Caco-2 (cell line): ENCODE results near the gene DDI2. TPM values are rescaled to one million over a fixed set of nuclear protein-coding genes. Genes with fewer than 3 reads are reported as not detected.
"Not testable (repeated sequence)": the region's sequence is repeated elsewhere in the genome, so short reads cannot be mapped to it uniquely, and the experiment has no call there.

Source experiments
- BruUV-seq: library from RNA; stranded (reverse); fragments of 400-500 nt; replicated peaks from 2 replicates; lab custom pipeline; 2021; lab: Mats Ljungman, UMichigan
- CTCF ChIA-PET: fragments of 300-600 bp; sonication (Branson Sonifier 250); formaldehyde crosslinking; loops from one replicate; lab custom pipeline; 2022; ENCODE audit warnings: antibody characterized with exemption; lab: Charles Lee
- POLR2A ChIA-PET: fragments of 300-600 bp; sonication (Branson Sonifier 250); formaldehyde crosslinking; loops from one replicate; lab custom pipeline; 2022; ENCODE audit warnings: antibody characterized with exemption; lab: Charles Lee
- DNase-seq, 2 experiments: peaks; one replicate each; pipeline versions ENCODE4 v3.0.0 to v3.0.0-alpha.2; 2020 to 2022
- H3K27me3 ChIP-seq: replicated peaks from 2 replicates; pipeline ENCODE4 v1.6.0; 2011; ENCODE audit warnings: low read length; ENCODE audit not compliant: control insufficient read depth, insufficient read depth
- H3K36me3 ChIP-seq: 2 replicates; pipeline ENCODE4 v1.5.1; 2011; ENCODE audit warnings: low read length; ENCODE audit not compliant: control insufficient read depth, insufficient read depth
- H3K4me1 ChIP-seq: fragments of 250-450 bp; sonication (Bioruptor Pico); 2 replicates; pipeline ENCODE4 v1.5.1; 2020; ENCODE audit warnings: mild to moderate bottlenecking
- H3K4me3 ChIP-seq: 2 replicates; pipeline ENCODE4 v1.5.1; 2011; ENCODE audit warnings: low read depth, mild to moderate bottlenecking, control low read depth, low read length
- H3K9me3 ChIP-seq: fragments of 250-450 bp; sonication (Bioruptor Pico); 2 replicates; pipeline ENCODE4 v1.5.1; 2020; ENCODE audit warnings: mild to moderate bottlenecking, moderate library complexity
- H3K27ac Mint-ChIP-seq: one replicate; pipeline ENCODE4 v1.8.0; 2022; ENCODE audit warnings: mixed read lengths; ENCODE audit not compliant: unreplicated experiment
- H3K27me3 Mint-ChIP-seq: one replicate; pipeline ENCODE4 v1.8.0; 2022; ENCODE audit warnings: mixed read lengths; ENCODE audit not compliant: insufficient read depth, unreplicated experiment
- H3K36me3 Mint-ChIP-seq: one replicate; pipeline ENCODE4 v1.8.0; 2022; ENCODE audit warnings: mild to moderate bottlenecking, mixed read lengths; ENCODE audit not compliant: insufficient read depth, unreplicated experiment
- H3K4me1 Mint-ChIP-seq: one replicate; pipeline ENCODE4 v1.8.0; 2022; ENCODE audit warnings: low read depth, mixed read lengths; ENCODE audit not compliant: unreplicated experiment
- H3K4me3 Mint-ChIP-seq: one replicate; pipeline ENCODE4 v1.8.0; 2022; ENCODE audit warnings: mild to moderate bottlenecking, moderate library complexity, mixed read lengths; ENCODE audit not compliant: unreplicated experiment
- H3K9me3 Mint-ChIP-seq: one replicate; pipeline ENCODE4 v1.8.0; 2022; ENCODE audit warnings: mixed read lengths; ENCODE audit not compliant: unreplicated experiment
- CTCF ChIP-seq, 2 experiments: fragments of 200-600 bp in 1 of 2; IDR thresholded peaks; 1 replicate in 1 of 2; 2 replicates in 1 of 2; pipeline versions ENCODE4 v1.5.1 to v1.8.0; 2011 to 2022; ENCODE audit warnings: antibody characterized with exemption in 1 of 2, control low read depth in 1 of 2, inconsistent platforms in 1 of 2, low read depth in 1 of 2, low read length in 1 of 2, mild to moderate bottlenecking in 1 of 2, moderate library complexity in 1 of 2; ENCODE audit not compliant: insufficient read depth in 1 of 2, severe bottlenecking in 1 of 2, unreplicated experiment in 1 of 2
- intact Hi-C: fragments of 100-400 bp; cut with micrococcal nuclease; formaldehyde crosslinking; loops from one replicate; pipeline ENCODE4 v1.10.0; 2022; ENCODE audit not compliant: unreplicated experiment
- total RNA-seq: library from RNA; stranded (reverse); gene quantifications from 2 replicates; pipeline ENCODE4 v1.2.3, GENCODE V29; 2022

Gene DDI2
- total RNA-seq, 1 experiment from 2014 or later: 53.4 TPM

GRCh38 chr1:15649937-15650336, 32.7 kb downstream of the DDI2 start:
- Histone ChIP-seq H3K36me3 (no peaks in the 10 kb centered on the region; the same call in 1 of the 2 replicates), H3K27me3 (no peaks in the 10 kb centered on the region), H3K4me3 (no peak overlapping the region), H3K4me1 (no peaks in the 10 kb centered on the region), H3K9me3 (no peaks in the 10 kb centered on the region)
- Mint-ChIP-seq H3K27me3 (no peaks in the 10 kb centered on the region), H3K27ac (no peak overlapping the region), H3K4me1 (no peaks in the 10 kb centered on the region), H3K4me3 (no peak overlapping the region), H3K9me3 (no peaks in the 10 kb centered on the region), H3K36me3 (peaks cover 84% of the 10 kb centered on the region)
- DNase-seq: no peak
- BruUV-seq: no TSS peak
- intact Hi-C loops: no loop called here
- POLR2A ChIA-PET: no interaction called here
- no peak for TF ChIP-seq CTCF (IDR thresholded peaks at IDR 0.05; ENCODE audit: insufficient read depth in 1 of 2, low read depth in 1 of 2, low read length in 1 of 2, severe bottlenecking in 1 of 2, unreplicated experiment in 1 of 2)
- CTCF ChIA-PET: no interaction called here

DNA sequence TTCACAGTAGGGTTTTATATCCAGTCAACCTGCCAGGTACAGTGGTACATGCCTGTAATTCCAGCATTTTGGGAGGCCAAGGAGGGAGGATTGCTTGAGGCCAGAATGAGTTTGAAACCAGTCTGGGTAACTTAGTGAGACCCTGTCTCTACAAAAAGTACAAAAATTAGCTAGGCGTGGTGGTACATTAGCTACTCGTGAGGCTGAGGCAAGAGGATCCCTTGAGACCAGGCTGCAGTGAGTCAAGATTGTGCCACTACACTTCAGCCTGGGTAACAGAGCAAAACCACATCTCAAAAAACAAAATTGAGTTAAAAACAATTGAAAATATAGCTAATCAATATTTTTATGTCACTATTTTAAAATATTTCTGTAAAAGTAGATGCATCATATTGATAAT, 33.2 kb downstream of the DDI2 start:
- peaks cover 79% of the 10 kb centered on the region for H3K36me3 Mint-ChIP-seq
- Histone ChIP-seq H3K4me1 (no peaks in the 10 kb centered on the region), H3K9me3 (no peaks in the 10 kb centered on the region), H3K4me3 (no peak overlapping the region), H3K27me3 (no peaks in the 10 kb centered on the region), H3K36me3 (no peaks in the 10 kb centered on the region; the same call in 1 of the 2 replicates)
- ChIA-PET POLR2A (no interaction called here), CTCF (no interaction called here)
- H3K9me3 Mint-ChIP-seq: no peaks in the 10 kb centered on the region
- TF ChIP-seq CTCF (IDR thresholded peaks at IDR 0.05; ENCODE audit: insufficient read depth in 1 of 2, low read depth in 1 of 2, low read length in 1 of 2, severe bottlenecking in 1 of 2, unreplicated experiment in 1 of 2): no peak
- no TSS peak for BruUV-seq
- no peak for DNase-seq
- H3K4me1 Mint-ChIP-seq: no peaks in the 10 kb centered on the region
- H3K4me3 Mint-ChIP-seq: no peak overlapping the region
- no peaks in the 10 kb centered on the region for H3K27me3 Mint-ChIP-seq
- H3K27ac Mint-ChIP-seq: no peak overlapping the region
- intact Hi-C loops: no loop called here

DNA sequence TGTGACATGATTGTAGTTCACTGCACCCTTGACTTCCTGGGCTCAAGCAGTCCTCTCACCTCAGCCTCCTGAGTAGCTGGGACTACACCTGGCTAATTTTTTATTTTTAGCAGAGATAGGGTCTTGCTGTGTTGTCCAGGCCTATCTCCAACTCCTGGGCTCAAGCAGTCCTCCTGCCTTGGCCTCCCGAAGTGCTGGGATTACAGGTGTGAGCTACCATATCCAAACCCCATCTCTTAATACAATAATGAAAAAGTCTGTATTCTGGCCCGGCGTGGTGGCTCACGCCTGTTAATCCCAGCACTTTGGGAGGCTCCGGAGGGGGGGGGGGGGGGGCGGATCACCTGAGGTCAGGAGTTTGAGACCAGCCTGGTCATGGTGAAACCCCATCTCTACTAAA, 34.9 kb downstream of the DDI2 start:
- H3K4me1 Mint-ChIP-seq, intact Hi-C loops, H3K27me3 ChIP-seq, H3K4me3 ChIP-seq, H3K9me3 Mint-ChIP-seq, H3K36me3 ChIP-seq, BruUV-seq, H3K9me3 ChIP-seq, DNase-seq, H3K27me3 Mint-ChIP-seq, CTCF ChIA-PET, POLR2A ChIA-PET, H3K4me1 ChIP-seq, H3K4me3 Mint-ChIP-seq, H3K27ac Mint-ChIP-seq: not testable (repeated sequence)
- peaks cover 76% of the 10 kb centered on the region for H3K36me3 Mint-ChIP-seq
